Progenitor cell of endocrine pancreas (in vitro differentiated cells): ENCODE data around the gene DCAF10. TPM values are rescaled to one million over a fixed set of nuclear protein-coding genes. Genes with fewer than 3 reads are reported as not detected.
"Not testable (repeated sequence)": the region's sequence is repeated elsewhere in the genome, so short reads cannot be mapped to it uniquely, and the experiment has no call there.

Experiments used
- DNase-seq: peaks from one replicate; pipeline ENCODE4 v3.0.0; 2021; ENCODE audit warnings: low spot score; ENCODE audit not compliant: unreplicated experiment
- H3K27ac Mint-ChIP-seq: 2 replicates; pipeline ENCODE4 v1.8.0; 2021; ENCODE audit warnings: mild to moderate bottlenecking, moderate library complexity, mixed read lengths
- H3K27me3 Mint-ChIP-seq: 2 replicates; pipeline ENCODE4 v1.8.0; 2021; ENCODE audit warnings: mixed read lengths
- H3K36me3 Mint-ChIP-seq: 2 replicates; pipeline ENCODE4 v1.8.0; 2022; ENCODE audit warnings: mixed read lengths; ENCODE audit not compliant: insufficient read depth
- H3K4me1 Mint-ChIP-seq: 2 replicates; pipeline ENCODE4 v1.8.0; 2021; ENCODE audit warnings: low read depth, mixed read lengths
- H3K4me3 Mint-ChIP-seq: 2 replicates; pipeline ENCODE4 v1.8.0; 2021; ENCODE audit warnings: low read depth, mild to moderate bottlenecking, moderate library complexity, mixed read lengths
- H3K9me3 Mint-ChIP-seq: 2 replicates; pipeline ENCODE4 v1.8.0; 2021; ENCODE audit warnings: low read depth, mixed read lengths
- CTCF ChIP-seq: fragments of 200-600 bp; sonication (generic); IDR thresholded peaks from one replicate; pipeline ENCODE4 v1.5.0; 2021; ENCODE audit warnings: antibody characterized with exemption, mild to moderate bottlenecking; ENCODE audit not compliant: unreplicated experiment
- long read RNA-seq: library from polyadenylated mRNA; unstranded; transcript quantifications from one replicate; pipeline ENCODE4 v2.0.0, GENCODE V29; 2020
- total RNA-seq: library from RNA; stranded (reverse); gene quantifications from 2 replicates; pipeline ENCODE4 v1.2.1, GENCODE V29; 2021

The DCAF10 gene, protein sequence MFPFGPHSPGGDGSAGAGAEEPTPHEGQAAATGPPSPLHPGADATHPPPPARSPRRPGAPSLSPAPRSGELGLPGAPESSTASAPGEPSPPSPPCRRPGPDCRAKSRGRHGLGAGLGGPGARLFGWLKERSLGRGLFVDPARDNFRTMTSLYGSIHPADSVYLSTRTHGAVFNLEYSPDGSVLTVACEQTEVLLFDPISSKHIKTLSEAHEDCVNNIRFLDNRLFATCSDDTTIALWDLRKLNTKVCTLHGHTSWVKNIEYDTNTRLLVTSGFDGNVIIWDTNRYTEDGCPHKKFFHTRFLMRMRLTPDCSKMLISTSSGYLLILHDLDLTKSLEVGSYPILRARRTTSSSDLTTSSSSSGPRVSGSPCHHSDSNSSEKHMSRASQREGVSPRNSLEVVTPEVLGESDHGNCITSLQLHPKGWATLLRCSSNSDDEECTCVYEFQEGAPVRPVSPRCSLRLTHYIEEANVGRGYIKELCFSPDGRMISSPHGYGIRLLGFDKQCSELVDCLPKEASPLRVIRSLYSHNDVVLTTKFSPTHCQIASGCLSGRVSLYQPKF
- total RNA-seq: 27.3 and 29.4 TPM in 2 replicates
- long read RNA-seq, full-length matches to known transcripts: 4 of 21 reads
- long read RNA-seq, partial matches to known transcripts: 10 of 21 reads
- long read RNA-seq, other reads (novel, unspliced or antisense): 7 of 21 reads

- H3K27me3 Mint-ChIP-seq: peaks cover 5% of the 10 kb centered on the region
- H3K36me3 Mint-ChIP-seq: peaks cover 1% of the 10 kb centered on the region
- H3K9me3 Mint-ChIP-seq: no peaks in the 10 kb centered on the region
- peak within 1 kb of the TSS; percentile 99 for H3K27ac Mint-ChIP-seq
- DNase-seq: peak; percentile 94
- H3K4me1 Mint-ChIP-seq: peaks cover 18% of the 10 kb centered on the region
- H3K4me3 Mint-ChIP-seq: peak within 1 kb of the TSS; percentile 97
- no peak for TF ChIP-seq CTCF
These were observed at the start of gene DCAF10 for GRCh38 chr9:37800631-37801286. Gene DCAF10, plus strand, starts transcription at chr9:37800797. Its CDS starts 70 bp downstream, at chr9:37800867.

- Mint-ChIP-seq H3K9me3 (peaks cover 6% of the 10 kb centered on the region), H3K36me3 (no peaks in the 10 kb centered on the region), H3K27me3 (peaks cover 10% of the 10 kb centered on the region), H3K27ac (no peak overlapping the region), H3K4me1 (peaks cover 9% of the 10 kb centered on the region), H3K4me3 (no peak overlapping the region)
- no peak for TF ChIP-seq CTCF
- no peak for DNase-seq
These were observed 49.4 kb upstream of the DCAF10 start for GRCh38 chr9:37751186-37751585.

DNA sequence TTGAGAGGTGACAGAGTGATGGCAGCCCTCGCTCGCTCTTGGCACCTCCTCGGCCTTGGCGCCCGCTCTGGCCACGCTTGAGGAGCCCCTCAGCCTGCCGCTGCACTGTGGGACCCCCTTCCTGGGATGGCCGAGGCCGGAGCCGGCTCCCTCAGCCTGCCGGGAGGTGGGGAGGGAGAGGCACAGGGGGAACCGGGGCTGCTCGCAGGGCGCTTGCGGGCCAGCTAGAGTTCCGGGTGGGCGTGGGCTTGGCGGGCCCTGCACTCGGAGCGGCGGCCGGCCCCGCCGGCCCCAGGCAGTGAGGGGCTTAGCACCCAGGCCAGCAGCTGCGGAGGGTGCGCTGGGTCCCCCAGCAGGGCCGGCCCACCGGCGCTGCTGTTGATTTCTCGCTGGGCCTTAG, 48.9 kb upstream of the DCAF10 start:
- peaks cover 10% of the 10 kb centered on the region for H3K27me3 Mint-ChIP-seq
- DNase-seq, H3K36me3 Mint-ChIP-seq, H3K27ac Mint-ChIP-seq, H3K4me3 Mint-ChIP-seq, H3K4me1 Mint-ChIP-seq, H3K9me3 Mint-ChIP-seq: not testable (repeated sequence)

- not testable (repeated sequence) for H3K27ac Mint-ChIP-seq, H3K9me3 Mint-ChIP-seq, H3K36me3 Mint-ChIP-seq, H3K4me3 Mint-ChIP-seq, H3K4me1 Mint-ChIP-seq, DNase-seq
- H3K27me3 Mint-ChIP-seq: peaks cover 10% of the 10 kb centered on the region
These were observed 48.5 kb upstream of the DCAF10 start for GRCh38 chr9:37752112-37752511.

GRCh38 chr9:37752642-37753488, 47.7 kb upstream of the DCAF10 start:
- no peak for TF ChIP-seq CTCF
- peaks cover 6% of the 10 kb centered on the region for H3K9me3 Mint-ChIP-seq
- peaks cover 9% of the 10 kb centered on the region for H3K4me1 Mint-ChIP-seq
- DNase-seq: no peak
- peaks cover 10% of the 10 kb centered on the region for H3K27me3 Mint-ChIP-seq
- no peak overlapping the region for H3K27ac Mint-ChIP-seq
- peak overlapping the region; percentile 91 for H3K4me3 Mint-ChIP-seq
- no peaks in the 10 kb centered on the region for H3K36me3 Mint-ChIP-seq
